Activated CD4-positive, alpha-beta memory T cell treated with anti-CD3 and anti-CD28 coated beads for 36 hours (primary cell): ENCODE results near the gene POLDIP3. TPM values are rescaled to one million over a fixed set of nuclear protein-coding genes. Genes with fewer than 3 reads are reported as not detected.
"Not testable (repeated sequence)": the region's sequence is repeated elsewhere in the genome, so short reads cannot be mapped to it uniquely, and the experiment has no call there.

Experiments
- CTCF ChIA-PET: fragments of 350-600 bp; sonication (Branson Sonifier 250); formaldehyde crosslinking; loops from one replicate; lab custom pipeline; 2021; ENCODE audit warnings: antibody characterized with exemption, inconsistent platforms; lab: Charles Lee
- POLR2A ChIA-PET: fragments of 350-600 bp; sonication (Branson Sonifier 250); formaldehyde crosslinking; loops from one replicate; lab custom pipeline; 2021; ENCODE audit warnings: antibody characterized with exemption; lab: Charles Lee
- DNase-seq: peaks from one replicate; pipeline ENCODE4 v3.0.0-alpha.2; 2020
- H3K27ac Mint-ChIP-seq: one replicate; pipeline ENCODE4 v1.8.0; 2021; ENCODE audit warnings: mixed read lengths
- H3K27me3 Mint-ChIP-seq: one replicate; pipeline ENCODE4 v1.8.0; 2021; ENCODE audit warnings: mixed read lengths
- H3K36me3 Mint-ChIP-seq: one replicate; pipeline ENCODE4 v1.8.0; 2021; ENCODE audit warnings: mixed read lengths
- H3K4me1 Mint-ChIP-seq: one replicate; pipeline ENCODE4 v1.8.0; 2021; ENCODE audit warnings: low read depth, mixed read lengths
- H3K4me3 Mint-ChIP-seq: one replicate; pipeline ENCODE4 v1.8.0; 2021; ENCODE audit warnings: mild to moderate bottlenecking, mixed read lengths
- H3K9me3 Mint-ChIP-seq: one replicate; pipeline ENCODE4 v1.8.0; 2021; ENCODE audit warnings: mixed read lengths
- intact Hi-C: fragments of 100-400 bp; cut with micrococcal nuclease; formaldehyde crosslinking; loops from one replicate; pipeline ENCODE4 v1.15.1; 2023
- total RNA-seq, 2 experiments: library from RNA; stranded (reverse); gene quantifications; one replicate each; pipeline ENCODE4 v1.2.3, GENCODE V29; 2021

POLDIP3 gene
- total RNA-seq, 2 experiments from 2014 or later = 64.6 to 75.3 TPM

DNA sequence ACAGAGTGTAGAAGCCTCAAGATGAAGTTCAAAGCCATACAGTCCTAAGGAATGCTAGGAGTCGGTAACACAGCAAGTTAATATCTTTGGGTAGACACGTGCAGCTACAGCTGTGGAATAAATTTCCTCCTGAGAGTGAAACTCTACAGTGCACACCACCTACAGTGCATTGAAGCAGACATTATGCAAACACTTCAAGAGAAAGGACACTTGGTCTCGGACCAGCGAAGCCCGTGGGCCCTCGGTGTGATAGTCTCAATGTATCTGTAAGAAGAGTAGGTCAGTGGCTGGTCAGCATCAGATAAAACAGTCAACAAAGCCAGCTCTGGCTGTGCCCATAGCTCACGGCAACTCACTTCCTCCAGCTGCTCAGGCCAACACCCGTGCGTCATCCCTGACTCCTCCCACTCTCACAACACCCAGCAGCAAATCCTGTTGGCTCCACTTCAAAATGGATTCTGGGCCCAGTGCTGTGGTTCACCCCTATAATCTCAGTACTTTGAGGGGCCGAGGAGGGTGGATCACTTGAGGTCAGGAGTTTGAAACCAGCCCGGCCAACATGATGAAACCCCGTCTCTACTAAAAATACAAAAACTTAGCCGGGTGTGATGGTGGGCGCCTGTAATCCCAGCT lies 77.4 kb downstream of the POLDIP3 start:
- H3K4me1 Mint-ChIP-seq = peaks cover 18% of the 10 kb centered on the region
- H3K9me3 Mint-ChIP-seq, H3K27me3 Mint-ChIP-seq, intact Hi-C loops, H3K36me3 Mint-ChIP-seq, POLR2A ChIA-PET, H3K4me3 Mint-ChIP-seq, H3K27ac Mint-ChIP-seq: not testable (repeated sequence)
- CTCF ChIA-PET = interaction anchor here (1.4 kb wide), 1 partner anchor 13 kb away, joined by 4 read pairs; no protein-coding TSS in a partner anchor
- DNase-seq = peak; percentile 27

DNA sequence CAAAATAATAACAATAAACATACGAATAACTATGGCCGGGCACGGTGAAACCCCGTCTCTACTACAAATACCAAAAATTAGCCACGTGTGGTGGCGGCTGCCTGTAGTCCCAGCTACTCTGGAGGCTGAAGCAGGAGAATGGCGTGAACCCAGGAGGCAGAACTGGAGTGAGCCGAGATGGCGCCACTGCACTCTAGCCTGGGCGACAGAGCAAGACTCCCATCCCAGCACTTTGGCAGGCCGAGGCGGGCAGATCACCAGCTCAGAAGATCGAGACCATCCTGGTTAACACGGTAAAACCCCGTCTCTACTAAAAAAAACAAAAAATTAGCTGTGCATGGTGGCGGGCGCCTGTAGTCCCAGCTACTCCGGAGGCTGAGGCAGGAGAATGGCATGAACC lies 78.0 kb downstream of the POLDIP3 start:
- H3K27ac Mint-ChIP-seq, intact Hi-C loops, H3K4me3 Mint-ChIP-seq, POLR2A ChIA-PET, H3K27me3 Mint-ChIP-seq, H3K36me3 Mint-ChIP-seq, DNase-seq, H3K9me3 Mint-ChIP-seq: not testable (repeated sequence)
- peaks cover 18% of the 10 kb centered on the region for H3K4me1 Mint-ChIP-seq
- CTCF ChIA-PET = interaction anchor here (1.4 kb wide), 1 partner anchor 14 kb away, joined by 4 read pairs; no protein-coding TSS in a partner anchor

DNA sequence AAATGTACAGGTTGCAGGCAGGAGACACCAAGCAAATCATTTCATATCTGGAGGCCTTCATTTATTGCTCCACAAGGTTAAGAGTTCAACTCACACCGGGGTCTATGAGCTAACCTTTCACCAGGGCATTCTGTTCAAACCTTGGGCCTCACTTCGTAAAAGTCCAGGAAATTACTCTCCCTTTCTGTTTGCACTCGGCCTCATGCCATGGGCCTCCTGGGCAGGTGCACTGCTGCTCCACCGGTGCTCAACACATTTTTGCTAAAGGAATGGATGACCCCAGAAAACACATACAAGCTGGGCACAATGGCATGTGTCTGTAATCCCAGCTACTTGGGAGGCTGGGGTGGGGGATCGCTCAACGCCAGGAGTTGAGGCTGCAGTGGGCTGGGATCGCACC lies 78.5 kb downstream of the POLDIP3 start:
- POLR2A ChIA-PET = no interaction called here
- Mint-ChIP-seq H3K27ac (no peak overlapping the region), H3K27me3 (no peaks in the 10 kb centered on the region), H3K36me3 (no peaks in the 10 kb centered on the region), H3K9me3 (no peaks in the 10 kb centered on the region), H3K4me3 (no peak overlapping the region), H3K4me1 (peaks cover 18% of the 10 kb centered on the region)
- no peak for DNase-seq
- intact Hi-C loops = no loop called here
- CTCF ChIA-PET = interaction anchor here (1.4 kb wide), 1 partner anchor 14 kb away, joined by 4 read pairs; no protein-coding TSS in a partner anchor

DNA sequence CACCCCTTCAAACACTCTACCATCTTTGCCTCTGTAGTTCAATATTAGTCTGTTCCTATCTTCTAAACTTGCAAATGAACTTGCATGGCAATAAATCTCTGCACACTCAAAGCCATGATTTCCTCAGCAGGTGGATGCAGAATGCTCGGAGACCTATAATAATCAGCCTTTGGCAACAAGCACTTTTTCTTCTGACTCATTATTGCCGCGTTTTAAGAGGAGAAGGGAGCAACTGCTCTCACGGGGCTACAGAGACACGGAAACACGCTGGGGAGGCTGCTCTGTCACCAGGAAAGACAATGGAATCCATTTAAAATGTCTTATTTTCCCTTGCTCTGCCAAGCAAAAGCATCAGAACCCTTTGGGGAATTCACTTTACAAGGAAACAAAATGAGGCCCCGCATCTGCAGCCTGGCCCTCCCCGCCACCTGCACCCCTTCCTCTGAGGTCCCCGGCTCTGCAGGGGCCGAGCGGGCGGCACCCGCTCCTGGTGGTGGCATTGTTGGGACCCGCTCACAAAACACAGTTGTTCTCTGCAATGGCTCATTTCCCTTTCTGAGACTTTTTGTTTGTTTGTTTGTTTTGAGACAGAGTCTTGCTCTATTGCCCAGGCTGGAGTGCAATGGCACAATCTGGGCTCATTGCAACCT lies 79.5 kb downstream of the POLDIP3 start:
- H3K36me3 Mint-ChIP-seq, intact Hi-C loops, DNase-seq, POLR2A ChIA-PET, CTCF ChIA-PET, H3K9me3 Mint-ChIP-seq, H3K27me3 Mint-ChIP-seq, H3K27ac Mint-ChIP-seq, H3K4me3 Mint-ChIP-seq: not testable (repeated sequence)
- peaks cover 18% of the 10 kb centered on the region for H3K4me1 Mint-ChIP-seq

Other genes starting within 250 kb of the POLDIP3 start
- gene NFAM1, start 182.5 kb downstream of the POLDIP3 start, total RNA-seq = under 1 TPM; 0.15 to 0.24 TPM
- 100 to 1,000 TPM; 102 to 108 TPM for gene RRP7A, start 95.1 kb downstream of the POLDIP3 start, total RNA-seq
- 1 to 10 TPM in 1 of 2 experiments, under 1 TPM in 1; 0.83 to 1.2 TPM for gene SERHL2, start 60.9 kb downstream of the POLDIP3 start, total RNA-seq
- under 1 TPM; 0.38 to 0.51 TPM for gene ATP5MGL, start 25.7 kb upstream of the POLDIP3 start, total RNA-seq
- 10 to 100 TPM; 73.7 to 77.6 TPM for gene CYB5R3, start 34.5 kb upstream of the POLDIP3 start, total RNA-seq
- gene A4GALT, start 106.0 kb upstream of the POLDIP3 start, total RNA-seq = not detected
- 10 to 100 TPM; 40.6 to 45.5 TPM for gene ARFGAP3, start 242.4 kb upstream of the POLDIP3 start, total RNA-seq